Gastrocnemius medialis (tissue), 4 donors: ENCODE measurements around the gene RIOK2.

Source experiments
- POLR2A ChIP-seq, 2 donors: fragments of 450-650 bp; IDR thresholded peaks; one replicate each; pipeline ENCODE4 v1.6.1; 2017; ENCODE audit warnings: antibody characterized with exemption in 2 of 2, mild to moderate bottlenecking in 2 of 2, moderate library complexity in 2 of 2
- TF ChIP-seq, protein P1 (sequence below), 5 experiments: fragments of 450-650 bp in 3 of 5; fragments of 200-600 bp in 2 of 5; sonication (generic) in 2 of 5; IDR thresholded peaks in 4 of 5; conservative IDR thresholded peaks in 1 of 5; 1 replicate in 4 of 5; 2 replicates in 1 of 5; pipeline ENCODE4 v1.5.1; 2016 to 2019; ENCODE audit warnings: antibody characterized with exemption in 5 of 5, mild to moderate bottlenecking in 3 of 5, moderate library complexity in 3 of 5

DNA sequence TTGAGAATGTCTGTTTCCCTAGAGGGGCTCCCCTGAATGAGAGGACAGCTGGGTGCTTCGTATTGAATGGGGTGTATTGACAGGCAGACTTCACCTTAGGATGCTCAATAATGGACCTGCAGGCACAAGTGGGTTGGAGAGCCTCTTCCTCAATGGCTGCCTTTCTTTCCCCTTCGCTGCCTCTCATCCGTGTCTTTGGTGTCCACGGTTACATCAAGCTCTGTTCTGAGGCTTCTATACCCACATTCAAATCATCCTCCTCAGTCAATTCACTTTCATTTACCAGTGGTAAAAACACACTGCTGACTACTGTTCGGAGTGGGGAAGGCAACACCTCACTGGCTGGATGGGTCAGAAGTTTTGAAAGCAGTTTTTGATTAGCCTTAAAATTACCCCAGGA is 61.2 kb downstream of the RIOK2 start:
- TF ChIP-seq, protein P1, sequence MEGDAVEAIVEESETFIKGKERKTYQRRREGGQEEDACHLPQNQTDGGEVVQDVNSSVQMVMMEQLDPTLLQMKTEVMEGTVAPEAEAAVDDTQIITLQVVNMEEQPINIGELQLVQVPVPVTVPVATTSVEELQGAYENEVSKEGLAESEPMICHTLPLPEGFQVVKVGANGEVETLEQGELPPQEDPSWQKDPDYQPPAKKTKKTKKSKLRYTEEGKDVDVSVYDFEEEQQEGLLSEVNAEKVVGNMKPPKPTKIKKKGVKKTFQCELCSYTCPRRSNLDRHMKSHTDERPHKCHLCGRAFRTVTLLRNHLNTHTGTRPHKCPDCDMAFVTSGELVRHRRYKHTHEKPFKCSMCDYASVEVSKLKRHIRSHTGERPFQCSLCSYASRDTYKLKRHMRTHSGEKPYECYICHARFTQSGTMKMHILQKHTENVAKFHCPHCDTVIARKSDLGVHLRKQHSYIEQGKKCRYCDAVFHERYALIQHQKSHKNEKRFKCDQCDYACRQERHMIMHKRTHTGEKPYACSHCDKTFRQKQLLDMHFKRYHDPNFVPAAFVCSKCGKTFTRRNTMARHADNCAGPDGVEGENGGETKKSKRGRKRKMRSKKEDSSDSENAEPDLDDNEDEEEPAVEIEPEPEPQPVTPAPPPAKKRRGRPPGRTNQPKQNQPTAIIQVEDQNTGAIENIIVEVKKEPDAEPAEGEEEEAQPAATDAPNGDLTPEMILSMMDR (IDR thresholded peaks at IDR 0.05 in 4 of 5, conservative IDR thresholded peaks at IDR 0.05 in 1 of 5): no peak
- TF ChIP-seq POLR2A (IDR thresholded peaks at IDR 0.05): no peak
